GM12865 (cell line): ENCODE results near the gene GRK6.

Source experiments
- DNase-seq: peaks from one replicate; pipeline ENCODE4 v3.0.0; 2010; ENCODE audit warnings: low read depth
- H3K4me3 ChIP-seq: 2 replicates; pipeline ENCODE4 v1.5.1; 2011; ENCODE audit warnings: mild to moderate bottlenecking, low read depth, low read length, control low read depth
- TF ChIP-seq, protein P1 (sequence below): IDR thresholded peaks from 2 replicates; pipeline ENCODE4 v1.5.1; 2011; ENCODE audit warnings: low read length, control low read depth, low read depth, inconsistent platforms; ENCODE audit not compliant: insufficient read depth; ENCODE audit errors: missing control alignments

GRK6 gene

DNA sequence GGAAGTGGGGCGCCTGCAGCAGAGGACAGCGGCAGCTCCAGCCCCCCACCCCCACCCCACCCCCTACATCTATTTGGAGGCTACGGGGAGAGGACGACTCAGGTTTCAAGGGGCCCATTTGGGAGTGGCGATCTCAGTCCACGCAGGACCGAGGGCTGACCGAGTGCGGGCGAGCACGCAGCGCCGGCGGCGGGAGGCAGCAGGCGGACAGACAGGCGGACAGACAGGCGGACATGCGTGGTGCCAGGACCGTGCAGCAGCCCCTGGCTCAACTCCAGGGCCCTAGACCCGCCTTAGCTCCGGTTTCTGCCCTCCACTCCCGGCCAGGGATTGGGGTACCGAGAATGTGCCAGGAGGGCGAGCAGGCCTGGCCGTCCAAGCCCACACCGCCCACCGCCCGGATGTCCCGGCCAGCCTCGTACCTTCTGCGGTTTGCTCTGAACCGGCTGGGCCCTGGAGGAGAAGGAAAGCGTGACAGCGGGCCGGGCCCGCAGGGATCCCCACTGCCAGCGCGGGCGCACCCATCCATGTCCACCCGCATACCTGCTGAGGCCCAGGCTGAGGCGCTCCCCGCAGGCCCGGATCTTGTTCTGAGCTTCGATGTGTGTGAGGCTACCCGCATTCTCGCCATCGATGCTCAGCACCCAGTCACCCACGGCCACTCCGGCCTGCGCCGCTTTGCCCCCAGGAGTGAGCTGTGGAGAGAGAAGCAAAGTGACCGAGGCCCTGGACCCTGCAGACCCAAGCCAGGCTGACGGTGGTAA lies 65.7 kb downstream of the GRK6 start:
- H3K4me3 ChIP-seq: no peak overlapping the region
- TF ChIP-seq, protein P1, sequence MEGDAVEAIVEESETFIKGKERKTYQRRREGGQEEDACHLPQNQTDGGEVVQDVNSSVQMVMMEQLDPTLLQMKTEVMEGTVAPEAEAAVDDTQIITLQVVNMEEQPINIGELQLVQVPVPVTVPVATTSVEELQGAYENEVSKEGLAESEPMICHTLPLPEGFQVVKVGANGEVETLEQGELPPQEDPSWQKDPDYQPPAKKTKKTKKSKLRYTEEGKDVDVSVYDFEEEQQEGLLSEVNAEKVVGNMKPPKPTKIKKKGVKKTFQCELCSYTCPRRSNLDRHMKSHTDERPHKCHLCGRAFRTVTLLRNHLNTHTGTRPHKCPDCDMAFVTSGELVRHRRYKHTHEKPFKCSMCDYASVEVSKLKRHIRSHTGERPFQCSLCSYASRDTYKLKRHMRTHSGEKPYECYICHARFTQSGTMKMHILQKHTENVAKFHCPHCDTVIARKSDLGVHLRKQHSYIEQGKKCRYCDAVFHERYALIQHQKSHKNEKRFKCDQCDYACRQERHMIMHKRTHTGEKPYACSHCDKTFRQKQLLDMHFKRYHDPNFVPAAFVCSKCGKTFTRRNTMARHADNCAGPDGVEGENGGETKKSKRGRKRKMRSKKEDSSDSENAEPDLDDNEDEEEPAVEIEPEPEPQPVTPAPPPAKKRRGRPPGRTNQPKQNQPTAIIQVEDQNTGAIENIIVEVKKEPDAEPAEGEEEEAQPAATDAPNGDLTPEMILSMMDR: no peak
- DNase-seq: no peak
